Germinal center (tissue), 1 donor: ENCODE data around the gene TBL1X.

ENCODE experiments used
- DNase-seq: peaks from one replicate; pipeline ENCODE4 v3.0.0; 2012; ENCODE audit warnings: mixed read lengths, low spot score

The TBL1X gene

DNA sequence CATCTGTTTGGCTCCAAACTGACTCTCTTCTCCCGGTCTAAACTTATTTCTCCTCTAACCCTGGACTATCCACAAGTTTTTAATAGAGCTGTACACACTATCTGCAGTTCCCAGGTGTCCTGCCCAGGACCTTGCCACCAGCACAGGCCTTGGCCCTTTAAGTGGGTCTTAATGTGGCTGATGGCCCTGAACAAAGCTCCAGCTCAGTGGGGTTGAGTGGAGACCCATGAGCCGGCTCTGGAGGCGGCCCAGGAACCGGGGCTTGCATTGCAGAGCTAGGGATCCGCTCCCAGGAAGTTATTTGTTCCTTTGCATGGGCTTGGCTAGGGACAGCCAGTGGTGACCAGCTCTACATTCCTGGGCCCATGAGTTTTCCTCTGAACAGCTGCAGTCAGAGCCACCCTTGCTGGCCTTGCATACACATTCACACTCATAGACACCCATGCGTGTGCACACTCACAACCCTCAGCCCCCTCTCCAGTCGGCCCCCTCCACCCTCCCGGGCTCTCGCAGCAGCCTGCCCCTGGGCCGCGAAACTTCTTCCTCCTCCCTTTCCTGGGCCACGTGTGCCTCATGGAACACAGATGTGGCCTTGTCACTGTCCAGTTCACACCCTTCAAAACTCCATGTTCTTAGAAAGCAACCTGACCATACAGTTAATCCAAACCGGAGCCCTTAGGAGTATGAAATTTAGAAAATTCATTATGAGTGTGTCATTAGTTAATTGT is 242.6 kb downstream of the TBL1X start:
- no peak for DNase-seq

DNA sequence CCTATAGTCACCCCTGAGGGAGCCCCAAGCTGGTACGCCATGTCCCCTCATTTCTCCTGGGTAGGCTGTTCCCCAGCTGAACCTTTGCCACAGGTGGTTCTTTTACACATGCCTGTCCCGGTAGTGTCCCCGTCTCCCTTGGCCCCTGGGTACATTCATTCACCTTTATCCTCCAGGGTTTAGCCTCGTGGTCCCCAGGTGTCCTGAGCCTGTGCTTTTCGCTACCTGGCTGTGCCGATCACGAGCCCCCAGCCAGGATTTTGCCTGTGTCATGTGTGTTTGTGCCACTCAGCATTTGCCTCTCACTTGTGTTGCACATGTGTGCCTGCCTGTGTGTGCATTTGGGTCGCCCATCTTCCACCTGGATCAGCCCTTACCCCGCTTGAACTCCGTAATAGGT is 243.2 kb downstream of the TBL1X start:
- no peak for DNase-seq

DNA sequence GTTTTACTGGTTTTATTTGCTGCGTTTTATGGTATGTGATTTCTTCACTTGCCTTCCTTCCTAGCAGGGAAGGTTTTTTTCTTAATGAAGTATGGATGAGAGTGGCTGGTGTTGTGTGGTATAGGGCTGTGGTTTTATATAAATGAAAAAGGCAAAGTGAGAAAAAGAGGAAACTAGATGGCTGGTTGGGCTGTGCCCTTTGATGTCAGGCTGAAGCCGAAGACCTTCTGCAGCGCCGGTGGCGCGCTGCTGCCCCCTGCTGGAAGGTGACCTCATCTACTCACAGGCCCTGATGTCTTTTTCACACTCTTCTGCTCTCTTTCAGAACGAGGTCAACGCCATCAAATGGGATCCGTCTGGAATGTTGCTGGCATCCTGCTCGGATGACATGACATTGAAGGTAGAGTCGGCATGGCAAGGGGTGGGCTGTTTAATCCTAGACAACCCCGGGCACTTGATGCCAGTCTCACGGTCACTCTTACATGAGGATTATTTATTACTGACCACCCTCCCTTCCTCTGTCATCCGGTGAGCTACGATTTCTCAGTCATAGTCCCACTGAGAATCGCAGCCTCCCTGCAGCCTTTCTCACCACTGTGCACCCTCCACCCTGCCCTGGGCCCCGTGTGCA is 244.2 kb downstream of the TBL1X start:
- DNase-seq, result peak; percentile 68

DNA sequence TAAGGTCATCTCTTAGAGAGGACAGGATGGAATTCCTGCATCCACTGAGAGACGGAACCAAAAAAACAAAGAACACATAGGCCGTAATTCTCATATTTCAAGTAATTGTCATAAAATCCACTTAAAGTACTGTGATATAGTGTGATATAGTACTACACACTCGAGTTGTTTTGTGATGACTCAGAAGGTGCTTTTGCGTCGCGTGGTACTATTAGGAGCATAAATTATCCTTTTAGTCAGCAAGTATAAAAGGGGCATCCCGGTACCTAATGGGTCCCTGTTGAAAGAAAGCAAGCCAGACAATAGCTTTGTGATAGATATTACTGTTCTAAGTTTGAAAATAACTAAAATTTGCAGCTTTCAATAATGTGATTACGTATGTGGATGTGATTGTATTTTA is 245.5 kb downstream of the TBL1X start:
- no peak for DNase-seq

DNA sequence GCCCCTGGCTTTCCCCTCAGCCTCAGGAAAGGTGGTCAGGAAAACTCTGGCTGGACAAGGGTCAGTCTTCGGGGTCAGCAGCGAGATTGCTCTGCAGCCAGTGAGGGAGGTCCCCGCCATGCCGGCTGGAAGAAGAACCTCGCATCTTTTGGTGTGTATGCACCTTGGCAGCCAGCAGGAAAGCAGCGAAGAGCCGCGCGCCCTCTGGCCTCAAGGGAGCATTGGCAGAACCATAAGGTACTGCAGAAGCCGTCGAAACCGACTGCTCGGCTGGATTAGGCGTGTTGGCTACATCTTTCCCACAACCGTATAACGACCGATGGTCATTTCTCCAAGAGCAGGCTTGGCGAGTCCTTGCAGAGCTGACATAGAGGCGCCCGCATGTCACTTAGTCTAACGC is 252.5 kb downstream of the TBL1X start:
- DNase-seq, result no peak

DNA sequence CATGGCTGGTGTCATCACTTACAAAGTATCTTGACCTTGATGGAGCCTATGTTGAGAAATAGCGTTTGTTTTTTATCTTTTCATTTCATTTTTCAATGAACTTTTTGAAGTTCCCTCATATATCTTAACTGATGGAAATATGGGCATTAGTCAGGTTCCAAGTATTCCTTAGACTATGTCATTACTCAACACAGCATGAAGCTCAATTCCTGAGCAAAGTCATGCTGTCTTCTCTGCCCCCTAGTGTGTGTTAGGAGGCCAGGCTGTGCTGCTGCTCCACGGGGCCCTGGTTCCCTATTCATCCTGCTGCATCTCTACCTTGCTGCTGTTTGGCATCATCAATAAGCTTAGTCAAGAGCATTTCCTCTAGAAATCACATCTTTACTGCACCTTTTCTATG is 259.9 kb downstream of the TBL1X start:
- DNase-seq, result no peak

DNA sequence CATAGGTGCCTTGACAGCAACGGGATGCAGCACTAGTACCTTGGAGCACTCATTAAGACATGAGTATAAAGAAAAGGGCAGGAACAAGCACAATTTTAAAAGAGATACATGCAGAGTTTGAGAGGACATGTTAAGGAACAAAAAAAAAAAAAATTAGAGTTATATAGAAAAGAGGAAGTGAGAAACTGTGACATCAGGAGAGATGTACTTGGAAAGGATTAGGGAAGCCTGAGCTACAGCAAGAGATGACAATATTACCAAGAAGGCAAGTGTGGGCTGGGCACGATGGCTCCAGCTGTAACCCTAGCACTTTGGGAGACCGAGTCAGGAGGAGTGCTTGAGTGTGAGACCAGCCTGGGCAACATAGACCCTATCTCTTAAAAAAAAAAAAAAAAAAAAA is 263.4 kb downstream of the TBL1X start:
- DNase-seq, result no peak

DNA sequence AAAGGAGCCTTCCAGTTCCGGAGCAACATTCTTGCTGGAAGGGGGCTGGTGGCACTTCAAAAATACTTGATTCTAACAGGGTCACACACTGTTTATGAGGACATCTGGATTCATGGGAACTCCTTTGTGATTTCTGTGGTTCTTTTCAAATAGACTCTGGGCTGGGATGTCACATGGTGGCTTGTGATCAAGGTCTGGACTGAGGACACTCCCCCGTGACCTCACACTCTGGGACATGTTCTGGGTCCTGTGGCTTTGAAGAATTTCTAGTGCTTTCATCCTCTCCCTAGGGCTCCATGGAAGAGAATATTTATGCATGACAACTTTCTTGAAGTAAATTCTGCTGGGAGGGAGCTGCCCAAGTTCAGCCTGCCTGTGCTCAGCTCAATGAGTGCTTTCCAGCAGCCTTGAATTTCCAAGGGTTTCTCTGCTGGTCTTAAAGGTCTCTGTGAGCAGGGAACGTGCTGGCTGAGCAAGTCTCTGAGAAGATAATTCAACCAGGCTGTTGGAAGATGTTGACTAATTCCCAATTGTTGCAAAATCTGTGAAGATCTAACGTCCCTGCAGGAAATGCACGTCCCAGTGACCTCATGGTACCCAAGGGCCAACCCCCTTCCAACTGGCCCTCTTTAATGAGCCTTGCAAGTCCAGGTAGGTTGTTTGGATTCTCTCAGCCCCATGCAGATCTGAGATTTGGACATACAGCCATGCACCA is 264.5 kb downstream of the TBL1X start:
- no peak for DNase-seq

DNA sequence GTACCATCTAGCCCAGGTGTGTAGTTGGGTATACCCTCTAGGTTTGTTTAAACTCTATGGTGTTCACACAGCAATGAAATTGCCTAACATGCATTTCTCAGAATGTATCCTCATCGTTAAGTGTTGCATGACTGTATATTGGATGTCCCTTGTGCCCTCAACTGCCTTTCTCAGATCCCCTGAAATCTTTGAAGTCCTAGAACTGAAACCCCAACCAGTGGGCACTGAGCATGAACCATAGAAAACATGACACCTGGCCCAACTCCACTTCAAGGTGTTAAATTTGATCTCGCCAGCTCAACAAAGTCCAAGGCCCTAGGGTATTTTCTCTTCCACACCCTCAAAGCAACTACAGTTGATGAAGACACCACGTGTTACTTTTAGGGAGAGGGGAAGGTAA is 265.2 kb downstream of the TBL1X start:
- DNase-seq, result no peak

DNA sequence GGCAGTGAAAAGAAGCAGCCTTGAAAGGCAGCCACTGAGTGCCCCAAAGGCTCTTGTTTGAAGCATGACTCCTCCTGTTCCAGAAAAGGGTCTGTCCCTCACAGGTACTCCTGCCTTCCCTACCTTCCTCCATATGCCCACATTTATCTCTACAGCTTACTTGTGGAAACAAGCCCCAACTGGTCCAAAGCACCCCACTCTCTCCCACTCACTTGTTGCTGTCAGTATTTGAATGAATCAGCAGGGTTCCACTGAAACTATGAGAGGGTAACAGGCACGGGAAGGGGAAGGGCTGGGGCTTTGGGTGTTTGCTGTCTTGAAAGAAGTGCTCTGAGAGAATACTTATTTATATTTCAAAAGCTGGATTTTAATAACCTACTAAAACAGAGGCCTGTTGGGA is 265.9 kb downstream of the TBL1X start:
- no peak for DNase-seq

DNA sequence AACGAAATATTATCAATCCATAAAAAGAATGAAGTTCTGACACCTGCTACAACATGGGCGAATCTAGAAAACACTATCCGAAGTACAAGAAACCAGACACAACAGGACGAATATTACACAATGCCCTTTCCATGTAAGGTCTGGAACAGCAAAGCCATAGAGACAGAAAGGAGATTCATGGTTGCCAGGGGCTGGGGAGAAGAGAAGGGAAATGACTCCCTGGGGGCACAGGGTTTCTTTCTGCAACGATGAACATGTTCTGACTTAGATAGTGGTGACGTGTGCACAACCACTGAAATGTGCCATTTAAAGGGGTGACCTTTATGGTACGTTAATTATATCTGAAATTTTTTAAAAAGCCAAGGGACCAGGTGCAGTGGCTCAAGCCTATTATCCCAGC is 272.5 kb downstream of the TBL1X start:
- DNase-seq, result no peak

DNA sequence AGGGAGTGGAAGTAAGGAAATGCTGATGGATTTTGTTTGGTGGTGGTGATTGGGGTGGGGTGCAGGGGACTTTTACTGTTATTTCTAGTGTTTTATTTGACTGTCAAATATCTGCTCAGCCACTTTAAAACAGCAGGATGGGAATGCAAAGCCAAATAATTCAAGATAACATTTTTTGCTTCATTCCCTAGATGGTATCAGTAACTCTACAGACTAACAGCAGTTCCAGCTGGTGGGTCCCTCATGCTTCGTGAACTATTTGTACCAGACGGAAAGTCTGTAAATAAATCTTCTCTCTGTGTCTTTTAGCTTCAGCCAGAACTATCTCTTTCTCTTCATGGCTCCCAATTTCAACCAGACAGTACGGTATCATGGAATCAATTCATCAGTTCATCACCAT is 273.3 kb downstream of the TBL1X start:
- DNase-seq, result no peak

DNA sequence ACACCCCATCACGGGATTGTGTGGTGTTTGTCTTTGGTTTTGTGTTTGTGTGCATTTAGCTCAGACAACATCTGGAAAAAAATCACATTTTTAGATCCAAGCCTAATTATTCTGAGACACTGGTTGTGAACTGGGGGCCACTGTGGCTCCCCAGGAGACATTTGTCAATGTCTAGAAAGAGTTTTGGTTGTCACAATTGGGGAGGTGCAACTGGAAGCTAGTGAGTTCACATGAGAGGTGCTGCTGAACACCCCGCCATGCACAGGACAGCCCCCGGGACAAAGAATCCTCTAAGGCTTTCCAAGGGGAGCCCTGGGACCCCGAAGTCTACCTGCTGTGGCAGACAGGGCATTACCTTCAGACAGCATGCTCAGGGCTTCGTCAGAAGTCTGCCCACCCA is 274.3 kb downstream of the TBL1X start:
- DNase-seq, result no peak

DNA sequence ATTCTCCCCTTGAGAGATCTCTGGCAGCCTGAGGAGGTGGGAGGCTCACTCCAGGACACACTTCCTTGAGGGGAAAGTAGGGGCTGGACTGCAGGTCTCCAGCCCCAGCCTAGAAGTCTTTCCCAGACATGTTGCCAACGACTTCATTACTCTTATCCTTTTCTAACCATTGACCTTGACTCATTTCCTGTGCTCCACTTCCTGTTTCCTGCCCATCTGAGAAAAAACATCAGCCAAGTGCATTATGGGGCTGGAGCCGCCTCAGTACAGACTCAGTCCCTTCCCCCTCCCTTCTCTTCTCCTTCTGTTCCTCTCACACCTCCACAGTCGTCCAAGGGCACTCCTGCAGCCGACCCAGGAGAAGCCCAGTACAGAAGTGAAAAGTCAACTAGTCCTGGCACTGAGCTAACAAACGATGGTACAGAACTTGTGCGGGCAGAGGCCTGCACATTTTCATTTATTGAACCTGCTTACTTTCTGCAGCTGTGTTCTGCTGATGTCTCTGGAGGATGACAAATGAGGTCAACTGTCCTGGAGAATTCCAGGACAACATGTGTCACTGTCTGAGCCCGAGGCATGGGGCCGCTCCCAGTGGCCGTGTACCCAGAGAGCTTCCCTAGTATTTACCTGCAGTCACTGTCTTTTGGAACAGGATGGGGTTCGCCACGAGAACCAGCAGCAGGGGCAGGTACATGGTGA is 280.7 kb downstream of the TBL1X start:
- no peak for DNase-seq

DNA sequence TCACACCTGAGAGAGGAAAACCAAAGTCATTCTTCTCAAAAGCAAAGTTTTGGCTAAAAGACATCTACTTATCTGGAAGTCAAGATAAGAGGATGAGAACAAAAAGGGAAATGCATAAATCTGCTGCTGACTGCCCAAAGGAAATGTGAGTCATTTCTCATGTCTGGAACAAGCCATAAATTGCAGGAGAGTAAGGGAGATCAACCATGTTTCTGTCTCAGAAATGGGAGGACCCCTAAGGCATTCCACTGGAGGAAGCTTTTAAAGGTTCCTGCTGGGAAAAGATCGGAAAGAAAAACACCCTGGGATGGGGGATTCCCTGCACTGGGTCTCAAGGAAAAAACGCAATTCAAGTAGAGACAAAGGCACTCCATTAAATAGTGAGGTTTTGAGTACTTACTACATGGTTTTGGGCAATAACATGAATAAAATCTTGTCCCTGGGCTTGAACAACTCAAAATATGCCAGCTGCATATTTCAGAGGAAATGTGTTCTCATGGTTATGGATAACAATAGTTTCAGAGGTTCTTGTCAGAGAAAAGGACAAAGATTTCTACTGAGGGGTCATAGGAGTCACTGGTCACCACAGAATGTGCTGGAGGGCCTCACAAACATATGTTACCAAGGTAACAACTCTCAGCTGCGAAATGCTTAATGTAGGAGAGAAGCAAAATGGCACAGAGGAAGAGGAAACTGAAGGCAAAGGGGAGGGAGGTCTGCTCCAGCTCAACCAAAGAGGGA is 281.5 kb downstream of the TBL1X start:
- DNase-seq, result no peak

DNA sequence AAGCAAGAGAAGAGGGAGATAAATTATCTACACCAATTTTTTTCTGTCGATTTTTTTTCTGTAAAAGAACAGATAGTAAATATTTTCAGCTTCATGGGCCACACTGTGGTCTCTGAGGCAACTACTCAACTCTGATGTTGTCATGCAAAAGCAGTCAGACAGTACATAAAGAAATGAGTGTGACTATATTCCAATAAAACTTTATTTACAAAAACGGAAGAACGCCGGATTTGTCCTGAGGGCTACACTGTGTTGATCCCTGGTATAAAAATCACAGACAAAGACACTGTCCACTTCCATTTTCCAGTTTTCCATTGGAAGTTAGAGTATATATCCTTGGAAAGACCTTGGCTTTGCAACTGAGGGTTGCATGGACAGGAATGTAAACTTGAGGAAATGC is 282.8 kb downstream of the TBL1X start:
- DNase-seq, result no peak

DNA sequence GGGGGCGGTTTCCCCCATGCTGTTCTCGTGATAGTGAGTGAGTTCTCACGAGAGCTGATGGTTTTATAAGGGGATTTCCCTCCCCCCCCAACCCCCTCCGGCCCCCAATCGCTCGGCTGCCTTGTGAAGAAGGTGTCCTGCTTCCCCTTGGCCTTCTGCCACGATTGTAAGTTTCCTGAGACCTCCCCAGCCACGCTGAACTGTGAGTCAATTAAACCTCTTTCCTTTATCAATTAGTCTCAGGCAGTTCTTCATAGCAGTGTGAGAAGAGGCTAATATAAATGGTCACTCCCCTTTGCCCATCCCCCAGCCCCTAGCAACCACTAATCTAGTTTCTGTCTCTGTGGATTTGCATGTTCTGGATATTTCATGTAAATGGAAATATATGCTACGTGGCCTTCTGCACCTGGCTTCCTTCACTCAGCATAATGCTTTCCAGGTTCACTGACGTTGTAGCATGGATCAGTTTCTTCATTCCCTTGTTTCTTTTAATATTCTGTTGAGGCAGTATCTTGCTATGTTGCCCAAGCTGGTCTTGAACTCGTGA is 284.4 kb downstream of the TBL1X start:
- DNase-seq, result no peak

DNA sequence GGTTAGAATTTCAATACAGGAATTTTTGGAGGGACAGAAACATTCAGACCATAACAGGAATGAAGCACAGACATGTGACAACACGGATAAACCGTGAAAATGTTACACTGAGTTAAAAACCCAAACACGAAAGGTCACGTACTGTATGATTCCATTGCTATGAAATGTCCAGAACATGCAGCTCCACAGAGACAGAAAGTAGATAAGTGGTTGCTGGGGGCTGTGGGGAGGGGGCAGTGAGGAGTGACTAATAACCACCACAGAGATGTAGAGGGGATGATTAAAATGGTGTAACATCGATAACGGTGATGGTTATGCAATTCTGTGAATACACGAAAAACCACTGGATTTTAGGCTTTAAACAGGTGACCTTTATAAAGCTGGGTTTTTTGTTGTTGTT is 292.5 kb downstream of the TBL1X start:
- DNase-seq, result no peak

DNA sequence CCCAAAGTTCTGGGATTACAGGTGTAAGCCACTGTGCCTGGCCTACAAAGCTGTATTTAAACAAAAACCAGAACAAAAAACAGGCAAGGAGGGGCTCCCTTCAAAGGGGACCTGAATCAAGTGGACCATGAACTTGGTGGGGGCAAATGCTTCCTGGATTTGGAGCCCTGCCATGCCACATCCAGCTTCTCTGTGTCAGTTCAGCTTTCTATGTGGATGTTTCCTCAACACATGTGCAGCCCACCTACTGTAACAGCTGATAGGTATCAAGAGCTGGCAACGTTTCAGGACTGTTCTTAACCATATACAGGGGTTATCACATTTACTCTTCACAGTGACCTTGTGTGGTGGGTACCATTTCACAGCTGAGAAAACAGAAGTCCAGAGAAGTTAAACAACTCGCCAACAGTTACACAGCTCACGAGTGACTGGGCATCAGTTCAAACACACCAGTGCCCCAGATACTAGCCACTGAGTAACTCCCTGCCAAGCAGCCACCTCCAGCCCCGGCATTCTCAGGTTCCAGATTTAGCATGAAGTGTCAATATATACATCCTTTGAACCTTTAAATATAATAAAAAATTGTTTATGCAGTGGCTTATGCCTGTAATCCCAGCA is 293.3 kb downstream of the TBL1X start:
- DNase-seq, result no peak

DNA sequence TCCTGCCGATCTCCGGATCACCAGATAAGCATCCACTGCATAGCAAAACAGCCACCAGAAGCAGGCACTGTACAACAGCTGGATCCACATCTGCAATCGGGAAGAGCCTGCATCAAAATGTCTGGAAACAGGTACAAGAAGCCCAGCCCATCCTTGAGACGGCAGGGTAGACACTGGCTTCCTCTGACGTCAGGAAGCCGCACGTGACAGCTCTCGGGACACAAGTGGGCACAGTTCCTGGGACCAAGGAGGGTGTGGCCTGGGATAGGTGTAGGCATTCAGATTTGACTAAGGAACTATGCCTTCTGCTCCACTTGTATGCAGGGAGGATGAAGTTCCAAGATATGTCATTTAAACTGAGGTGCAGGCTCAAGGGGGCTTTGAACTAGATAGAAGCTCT is 294.5 kb downstream of the TBL1X start:
- no peak for DNase-seq

DNA sequence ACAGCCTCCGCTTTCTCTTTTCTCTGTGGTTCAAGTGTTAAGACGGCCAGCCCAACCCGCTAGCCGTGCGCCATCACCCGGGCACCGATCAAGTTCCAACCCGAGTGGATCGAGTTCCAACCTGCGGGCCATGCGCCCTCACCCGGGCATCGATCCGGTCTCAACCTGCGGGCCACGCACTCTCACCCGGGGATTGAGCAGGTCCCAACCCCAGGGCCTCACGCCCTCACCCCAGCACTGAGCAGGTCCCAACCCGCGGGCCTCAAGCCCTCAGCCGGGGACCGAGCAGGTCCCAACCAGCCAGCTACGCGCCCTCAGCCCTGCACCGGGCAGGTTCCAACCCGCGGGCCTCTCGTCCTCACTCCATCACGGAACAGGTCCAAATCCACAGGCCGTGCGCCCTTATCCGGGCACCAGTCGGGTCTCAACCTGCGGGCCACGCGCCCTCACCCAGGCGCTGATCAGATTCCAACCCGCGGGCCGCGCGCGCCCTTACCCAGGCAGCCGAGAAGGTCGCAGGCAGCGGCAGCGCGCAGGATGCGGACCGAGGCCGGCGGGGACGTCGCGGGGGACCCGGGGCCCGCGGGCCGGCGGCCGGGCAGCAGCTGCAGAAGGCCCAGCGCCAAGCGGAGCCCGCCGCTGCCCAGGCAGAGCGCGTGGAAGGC is 300.3 kb downstream of the TBL1X start:
- DNase-seq, result no peak
